ENCODE results near the gene ALG13. TPM values are rescaled to one million over a fixed set of nuclear protein-coding genes. Genes with fewer than 3 reads are reported as not detected.

Gene ALG13
- total RNA-seq, 1 experiment from 2014 or later: 36.2 TPM

DNA sequence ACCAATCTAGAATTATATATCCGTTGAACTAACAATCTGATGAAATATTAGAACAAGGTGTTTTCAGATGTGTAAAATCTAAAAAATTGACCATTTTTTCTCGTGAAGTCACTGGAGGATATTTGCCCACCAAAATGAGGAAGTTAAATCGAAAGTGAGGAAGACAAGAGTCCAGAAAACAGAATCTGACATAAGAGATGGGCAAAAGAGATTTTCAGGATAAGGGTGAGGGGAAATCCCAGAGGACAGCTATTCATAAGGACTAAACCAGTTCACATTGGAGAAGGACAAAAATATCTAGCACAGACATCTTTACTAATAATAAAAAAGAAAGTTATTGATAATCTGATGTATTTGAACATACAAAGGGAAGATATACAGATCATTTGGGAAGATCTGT lies 18.7 kb upstream of the ALG13 start:
- no peaks in the 10 kb centered on the region for H3K36me3 Mint-ChIP-seq
- no peak overlapping the region for H3K4me3 Mint-ChIP-seq
- no peak overlapping the region for H3K27ac Mint-ChIP-seq
- TF ChIP-seq, protein P1, sequence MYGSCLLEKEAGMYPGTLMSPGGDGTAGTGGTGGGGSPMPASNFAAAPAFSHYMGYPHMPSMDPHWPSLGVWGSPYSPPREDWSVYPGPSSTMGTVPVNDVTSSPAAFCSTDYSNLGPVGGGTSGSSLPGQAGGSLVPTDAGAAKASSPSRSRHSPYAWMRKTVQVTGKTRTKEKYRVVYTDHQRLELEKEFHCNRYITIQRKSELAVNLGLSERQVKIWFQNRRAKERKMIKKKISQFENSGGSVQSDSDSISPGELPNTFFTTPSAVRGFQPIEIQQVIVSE (CRISPR knock-in tag; IDR thresholded peaks at IDR 0.05; ENCODE audit: borderline replicate concordance): no peak
- TF ChIP-seq CREM (CRISPR knock-in tag; IDR thresholded peaks at IDR 0.05) (no peak), SMAD4 (CRISPR knock-in tag; IDR thresholded peaks at IDR 0.05) (no peak), CBFB (CRISPR knock-in tag; IDR thresholded peaks at IDR 0.05; ENCODE audit: low read depth) (no peak), HMGA2 (CRISPR knock-in tag; IDR thresholded peaks at IDR 0.05) (no peak), NFYB (CRISPR knock-in tag; conservative IDR thresholded peaks at IDR 0.05; ENCODE audit: low read depth) (no peak), ZNF423 (CRISPR knock-in tag; IDR thresholded peaks at IDR 0.05) (no peak), ESRRA (CRISPR knock-in tag; IDR thresholded peaks at IDR 0.05; ENCODE audit: borderline replicate concordance) (no peak), JUN (CRISPR knock-in tag; IDR thresholded peaks at IDR 0.05) (no peak)
- TF ChIP-seq, protein P2, sequence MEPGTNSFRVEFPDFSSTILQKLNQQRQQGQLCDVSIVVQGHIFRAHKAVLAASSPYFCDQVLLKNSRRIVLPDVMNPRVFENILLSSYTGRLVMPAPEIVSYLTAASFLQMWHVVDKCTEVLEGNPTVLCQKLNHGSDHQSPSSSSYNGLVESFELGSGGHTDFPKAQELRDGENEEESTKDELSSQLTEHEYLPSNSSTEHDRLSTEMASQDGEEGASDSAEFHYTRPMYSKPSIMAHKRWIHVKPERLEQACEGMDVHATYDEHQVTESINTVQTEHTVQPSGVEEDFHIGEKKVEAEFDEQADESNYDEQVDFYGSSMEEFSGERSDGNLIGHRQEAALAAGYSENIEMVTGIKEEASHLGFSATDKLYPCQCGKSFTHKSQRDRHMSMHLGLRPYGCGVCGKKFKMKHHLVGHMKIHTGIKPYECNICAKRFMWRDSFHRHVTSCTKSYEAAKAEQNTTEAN (CRISPR knock-in tag; IDR thresholded peaks at IDR 0.05): no peak
- TF ChIP-seq, protein P3, sequence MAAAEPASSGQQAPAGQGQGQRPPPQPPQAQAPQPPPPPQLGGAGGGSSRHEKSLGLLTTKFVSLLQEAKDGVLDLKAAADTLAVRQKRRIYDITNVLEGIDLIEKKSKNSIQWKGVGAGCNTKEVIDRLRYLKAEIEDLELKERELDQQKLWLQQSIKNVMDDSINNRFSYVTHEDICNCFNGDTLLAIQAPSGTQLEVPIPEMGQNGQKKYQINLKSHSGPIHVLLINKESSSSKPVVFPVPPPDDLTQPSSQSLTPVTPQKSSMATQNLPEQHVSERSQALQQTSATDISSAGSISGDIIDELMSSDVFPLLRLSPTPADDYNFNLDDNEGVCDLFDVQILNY (CRISPR knock-in tag; IDR thresholded peaks at IDR 0.05): no peak
- TF ChIP-seq, protein P4, sequence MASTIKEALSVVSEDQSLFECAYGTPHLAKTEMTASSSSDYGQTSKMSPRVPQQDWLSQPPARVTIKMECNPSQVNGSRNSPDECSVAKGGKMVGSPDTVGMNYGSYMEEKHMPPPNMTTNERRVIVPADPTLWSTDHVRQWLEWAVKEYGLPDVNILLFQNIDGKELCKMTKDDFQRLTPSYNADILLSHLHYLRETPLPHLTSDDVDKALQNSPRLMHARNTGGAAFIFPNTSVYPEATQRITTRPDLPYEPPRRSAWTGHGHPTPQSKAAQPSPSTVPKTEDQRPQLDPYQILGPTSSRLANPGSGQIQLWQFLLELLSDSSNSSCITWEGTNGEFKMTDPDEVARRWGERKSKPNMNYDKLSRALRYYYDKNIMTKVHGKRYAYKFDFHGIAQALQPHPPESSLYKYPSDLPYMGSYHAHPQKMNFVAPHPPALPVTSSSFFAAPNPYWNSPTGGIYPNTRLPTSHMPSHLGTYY (CRISPR knock-in tag; IDR thresholded peaks at IDR 0.05): no peak
- TF ChIP-seq, protein P5, sequence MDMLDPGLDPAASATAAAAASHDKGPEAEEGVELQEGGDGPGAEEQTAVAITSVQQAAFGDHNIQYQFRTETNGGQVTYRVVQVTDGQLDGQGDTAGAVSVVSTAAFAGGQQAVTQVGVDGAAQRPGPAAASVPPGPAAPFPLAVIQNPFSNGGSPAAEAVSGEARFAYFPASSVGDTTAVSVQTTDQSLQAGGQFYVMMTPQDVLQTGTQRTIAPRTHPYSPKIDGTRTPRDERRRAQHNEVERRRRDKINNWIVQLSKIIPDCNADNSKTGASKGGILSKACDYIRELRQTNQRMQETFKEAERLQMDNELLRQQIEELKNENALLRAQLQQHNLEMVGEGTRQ (CRISPR knock-in tag; IDR thresholded peaks at IDR 0.05): no peak
- TF ChIP-seq, protein P6, sequence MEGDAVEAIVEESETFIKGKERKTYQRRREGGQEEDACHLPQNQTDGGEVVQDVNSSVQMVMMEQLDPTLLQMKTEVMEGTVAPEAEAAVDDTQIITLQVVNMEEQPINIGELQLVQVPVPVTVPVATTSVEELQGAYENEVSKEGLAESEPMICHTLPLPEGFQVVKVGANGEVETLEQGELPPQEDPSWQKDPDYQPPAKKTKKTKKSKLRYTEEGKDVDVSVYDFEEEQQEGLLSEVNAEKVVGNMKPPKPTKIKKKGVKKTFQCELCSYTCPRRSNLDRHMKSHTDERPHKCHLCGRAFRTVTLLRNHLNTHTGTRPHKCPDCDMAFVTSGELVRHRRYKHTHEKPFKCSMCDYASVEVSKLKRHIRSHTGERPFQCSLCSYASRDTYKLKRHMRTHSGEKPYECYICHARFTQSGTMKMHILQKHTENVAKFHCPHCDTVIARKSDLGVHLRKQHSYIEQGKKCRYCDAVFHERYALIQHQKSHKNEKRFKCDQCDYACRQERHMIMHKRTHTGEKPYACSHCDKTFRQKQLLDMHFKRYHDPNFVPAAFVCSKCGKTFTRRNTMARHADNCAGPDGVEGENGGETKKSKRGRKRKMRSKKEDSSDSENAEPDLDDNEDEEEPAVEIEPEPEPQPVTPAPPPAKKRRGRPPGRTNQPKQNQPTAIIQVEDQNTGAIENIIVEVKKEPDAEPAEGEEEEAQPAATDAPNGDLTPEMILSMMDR (IDR thresholded peaks at IDR 0.05): no peak
- H3K4me1 Mint-ChIP-seq: peaks cover 9% of the 10 kb centered on the region
- ChIA-PET POLR2A (no interaction called here), CTCF (no interaction called here)
- H3K9me3 Mint-ChIP-seq: no peaks in the 10 kb centered on the region
- peaks cover 13% of the 10 kb centered on the region for H3K27me3 Mint-ChIP-seq (ENCODE audit: low read depth)
- ATAC-seq (no peak), DNase-seq (ENCODE audit: low spot score) (no peak)

DNA sequence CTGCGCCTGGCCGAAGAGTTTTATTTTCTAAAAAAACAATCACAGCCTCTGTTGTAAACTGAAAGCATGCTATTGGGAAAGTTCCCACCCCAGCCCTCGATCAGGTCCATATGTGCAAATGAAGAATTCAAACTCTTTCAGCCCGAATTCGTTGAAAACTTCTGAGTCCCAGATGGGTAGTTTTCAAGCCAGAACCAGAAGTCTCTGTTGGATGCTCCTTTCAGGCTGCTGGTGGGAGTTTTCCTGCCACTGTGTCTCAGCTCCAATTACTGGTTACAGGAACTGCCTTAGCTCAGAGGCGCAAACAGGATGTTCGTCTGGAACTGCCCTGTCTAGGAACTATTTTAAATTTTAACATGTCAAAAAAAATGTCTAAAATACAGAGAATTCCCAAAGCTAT lies 9.3 kb upstream of the ALG13 start:
- no peak for ATAC-seq
- CTCF ChIA-PET: interaction anchor here (1.6 kb wide), 1 partner anchor 10 kb away, joined by 6 read pairs; the partner anchor contains the start of gene ALG13
- TF ChIP-seq NR3C1 (CRISPR knock-in tag; conservative IDR thresholded peaks at IDR 0.05; ENCODE audit: low read depth) (no peak), NFE2L1 (CRISPR knock-in tag; IDR thresholded peaks at IDR 0.05) (no peak)
- H3K9me3 Mint-ChIP-seq: no peaks in the 10 kb centered on the region
- peaks cover 24% of the 10 kb centered on the region for H3K27me3 Mint-ChIP-seq (ENCODE audit: low read depth)
- H3K4me1 Mint-ChIP-seq: 0 out of 2 replicates have a peak, but pooled peaks cover 3% of the 10 kb centered on the region
- H3K27ac Mint-ChIP-seq: no peak overlapping the region
- H3K4me3 Mint-ChIP-seq: no peak overlapping the region
- no peaks in the 10 kb centered on the region for H3K36me3 Mint-ChIP-seq
- POLR2A ChIA-PET: no interaction called here
- no peak for DNase-seq (ENCODE audit: low spot score)

DNA sequence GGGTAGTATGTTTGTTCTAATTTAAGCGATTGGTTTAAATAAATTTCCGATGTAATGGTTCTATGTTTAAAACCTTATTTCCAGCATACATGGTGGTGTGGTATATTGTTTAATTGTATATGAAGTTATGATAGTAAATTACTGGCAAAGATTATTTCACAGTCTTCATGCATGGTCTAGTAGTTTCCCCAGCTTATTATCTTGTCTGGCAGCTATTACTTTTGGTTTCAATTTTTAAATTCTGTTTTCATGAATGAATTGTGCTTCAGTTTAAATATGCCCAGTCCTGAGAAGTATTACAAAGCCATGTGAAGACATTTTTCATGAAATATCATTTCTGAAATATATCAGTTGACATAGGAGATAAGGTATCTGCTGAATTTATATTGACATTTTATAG lies 6.3 kb downstream of the ALG13 start:
- DNase-seq (ENCODE audit: low spot score) (no peak), ATAC-seq (no peak)
- no peak overlapping the region for H3K4me3 Mint-ChIP-seq
- TF ChIP-seq, protein P7, sequence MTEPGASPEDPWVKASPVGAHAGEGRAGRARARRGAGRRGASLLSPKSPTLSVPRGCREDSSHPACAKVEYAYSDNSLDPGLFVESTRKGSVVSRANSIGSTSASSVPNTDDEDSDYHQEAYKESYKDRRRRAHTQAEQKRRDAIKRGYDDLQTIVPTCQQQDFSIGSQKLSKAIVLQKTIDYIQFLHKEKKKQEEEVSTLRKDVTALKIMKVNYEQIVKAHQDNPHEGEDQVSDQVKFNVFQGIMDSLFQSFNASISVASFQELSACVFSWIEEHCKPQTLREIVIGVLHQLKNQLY (CRISPR knock-in tag; IDR thresholded peaks at IDR 0.05): no peak
- no peak for TF ChIP-seq GRHL2 (CRISPR knock-in tag; IDR thresholded peaks at IDR 0.05; ENCODE audit: insufficient replicate concordance, severe bottlenecking)
- peaks cover 6% of the 10 kb centered on the region for H3K4me1 Mint-ChIP-seq
- ChIA-PET CTCF (no interaction called here), POLR2A (no interaction called here)
- H3K27ac Mint-ChIP-seq: no peak overlapping the region
- H3K9me3 Mint-ChIP-seq: no peaks in the 10 kb centered on the region
- no peaks in the 10 kb centered on the region for H3K27me3 Mint-ChIP-seq (ENCODE audit: low read depth)
- H3K36me3 Mint-ChIP-seq: peaks cover 43% of the 10 kb centered on the region

Measured in WTC11 (cell line).